Head of caudate nucleus (tissue), 42 donors: ENCODE results near the gene ATP8B3.

Experiments
- DNase-seq, 42 donors: peaks; one replicate each; pipeline versions ENCODE4 v3.0.0 to v3.0.0-alpha.2; 2020 to 2021; ENCODE audit warnings: mixed read lengths in 7 of 42
- intact Hi-C: fragments of 100-400 bp; cut with DNase I; formaldehyde crosslinking; loops from one replicate; pipeline ENCODE4 v1.15.0; 2022

Gene ATP8B3

DNA sequence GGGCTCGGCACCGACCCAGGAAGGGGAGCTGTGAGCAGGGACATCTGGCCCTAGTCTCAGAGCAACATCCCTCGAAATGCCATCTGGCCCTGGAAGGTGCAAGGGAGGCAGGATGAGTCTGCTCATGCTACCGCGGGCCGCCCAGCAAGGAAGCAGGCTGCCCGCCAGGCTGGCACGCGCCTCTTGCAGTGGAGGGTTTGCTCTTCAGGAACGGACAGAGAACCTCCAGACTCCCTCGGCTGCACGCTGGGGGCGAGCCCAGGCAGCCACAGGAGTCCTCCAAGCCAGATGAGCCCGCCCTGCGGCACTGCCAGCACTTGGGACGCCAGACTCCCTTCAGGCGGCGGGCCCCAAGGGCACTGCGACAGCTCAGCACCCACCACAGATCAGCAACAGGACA lies 10.1 kb upstream of the ATP8B3 start:
- intact Hi-C loops, result no loop called here
- no peak for DNase-seq

DNA sequence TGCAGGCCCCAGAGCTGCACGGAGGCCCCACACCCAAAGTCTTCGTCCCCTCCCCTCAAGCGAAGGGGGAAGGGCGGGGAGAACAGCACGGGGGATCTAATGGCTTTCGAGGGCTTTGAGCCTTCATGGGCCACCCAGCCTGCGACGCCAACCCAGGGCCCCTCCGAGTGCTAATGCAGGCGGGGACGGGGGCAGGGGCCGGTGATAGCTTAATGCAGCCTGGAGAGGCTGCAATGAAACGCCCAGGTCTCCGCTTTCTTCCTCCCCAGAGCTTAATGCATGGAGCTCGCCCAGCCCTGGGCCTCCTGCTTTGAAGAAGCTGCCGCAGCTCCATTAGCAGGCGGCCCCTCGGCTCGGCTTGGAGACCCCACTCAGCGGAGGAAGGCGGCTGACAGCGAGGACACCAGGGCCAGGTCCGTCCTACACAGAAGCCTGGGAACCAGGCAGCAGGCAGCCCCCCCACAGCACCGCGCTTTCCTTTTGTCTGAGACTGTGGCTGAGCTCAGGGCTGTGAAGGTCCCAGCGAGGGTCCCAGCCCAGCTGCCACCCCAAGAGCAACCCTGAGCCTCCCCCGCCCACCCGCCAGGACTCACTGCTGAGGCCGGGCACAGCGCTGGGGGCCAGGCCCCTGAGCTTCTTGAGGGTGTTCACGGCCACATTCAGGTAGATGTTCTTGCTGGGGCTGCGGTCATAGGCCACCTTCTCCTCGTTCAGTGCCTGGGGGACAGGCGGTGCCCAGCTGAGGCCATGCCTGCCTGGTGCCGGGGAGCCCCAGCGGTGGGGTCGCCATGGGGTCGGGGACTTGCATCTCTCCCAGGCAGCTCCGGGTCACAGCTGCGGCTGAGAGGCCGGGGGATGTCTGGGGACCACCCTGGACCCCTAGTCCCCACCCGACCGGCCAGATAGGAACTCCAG lies 7.5 kb upstream of the ATP8B3 start:
- intact Hi-C loops, result no loop called here

DNA sequence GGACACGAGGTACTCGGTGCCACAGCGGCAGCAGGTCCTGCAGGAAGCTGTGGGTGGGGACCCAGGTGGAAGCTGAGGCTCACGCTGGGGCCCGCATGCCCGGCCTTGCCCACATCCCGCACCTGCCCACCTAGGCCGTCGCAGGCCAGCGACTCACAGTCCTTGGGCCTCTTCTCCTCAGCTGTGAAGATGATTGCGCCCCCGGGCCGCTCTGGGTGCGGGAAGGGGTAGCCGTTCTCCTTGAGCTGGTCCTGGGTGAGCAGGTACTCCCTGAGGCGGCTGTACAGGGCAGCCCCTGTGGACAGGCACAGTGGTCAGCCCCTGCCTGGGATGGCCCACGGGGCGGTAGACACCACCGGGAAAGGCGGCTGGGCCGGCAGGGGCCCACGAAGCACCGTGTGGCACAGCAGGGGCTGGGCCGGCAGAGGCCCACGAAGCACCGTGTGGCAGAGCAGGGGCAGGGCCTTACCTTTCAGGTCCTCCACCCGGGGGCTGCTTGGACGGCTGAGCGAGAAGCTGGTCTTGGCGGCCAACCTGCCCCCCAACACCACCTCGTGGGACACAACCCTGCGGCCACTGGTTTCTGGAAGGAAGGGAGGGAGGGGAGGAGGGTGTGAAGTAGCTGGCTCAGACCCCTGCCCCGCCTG lies 6.6 kb upstream of the ATP8B3 start:
- intact Hi-C loops, result no loop called here
- no peak for DNase-seq

More for the DNA sequence above, 7.5 kb upstream of the ATP8B3 start:
- DNase-seq, result no peak

DNA sequence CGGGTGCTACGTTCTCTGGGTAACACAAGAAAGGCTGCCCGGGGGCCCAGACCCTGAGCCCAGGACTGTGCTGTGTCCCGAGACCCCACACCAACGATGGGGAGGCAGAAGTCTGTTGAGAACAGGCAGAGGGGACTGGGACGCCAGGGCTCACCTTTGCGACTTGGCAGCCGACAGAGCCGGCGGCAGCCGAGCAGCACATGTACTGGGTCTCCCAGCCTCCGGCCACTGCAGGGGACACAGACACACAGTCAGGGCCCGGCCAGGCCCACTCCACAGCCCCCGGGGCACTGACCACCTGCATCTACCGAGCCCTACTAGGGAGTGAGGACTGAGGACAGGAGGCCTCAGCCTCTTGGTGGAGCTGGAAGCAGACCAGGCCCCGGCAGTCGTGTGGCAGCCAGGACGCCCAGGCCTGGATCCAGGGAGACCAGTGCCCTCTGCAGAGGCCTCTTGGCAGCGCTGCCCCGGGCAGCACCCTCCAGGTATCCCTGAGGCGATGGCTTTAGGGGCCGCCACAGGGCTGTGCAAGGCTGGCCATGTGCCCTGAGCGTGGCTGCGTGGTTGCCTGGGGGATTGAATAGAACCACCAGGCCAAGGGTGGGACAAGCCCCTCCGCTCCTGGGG lies 5.6 kb upstream of the ATP8B3 start:
- DNase-seq, result no peak
- intact Hi-C loops, result no loop called here

DNA sequence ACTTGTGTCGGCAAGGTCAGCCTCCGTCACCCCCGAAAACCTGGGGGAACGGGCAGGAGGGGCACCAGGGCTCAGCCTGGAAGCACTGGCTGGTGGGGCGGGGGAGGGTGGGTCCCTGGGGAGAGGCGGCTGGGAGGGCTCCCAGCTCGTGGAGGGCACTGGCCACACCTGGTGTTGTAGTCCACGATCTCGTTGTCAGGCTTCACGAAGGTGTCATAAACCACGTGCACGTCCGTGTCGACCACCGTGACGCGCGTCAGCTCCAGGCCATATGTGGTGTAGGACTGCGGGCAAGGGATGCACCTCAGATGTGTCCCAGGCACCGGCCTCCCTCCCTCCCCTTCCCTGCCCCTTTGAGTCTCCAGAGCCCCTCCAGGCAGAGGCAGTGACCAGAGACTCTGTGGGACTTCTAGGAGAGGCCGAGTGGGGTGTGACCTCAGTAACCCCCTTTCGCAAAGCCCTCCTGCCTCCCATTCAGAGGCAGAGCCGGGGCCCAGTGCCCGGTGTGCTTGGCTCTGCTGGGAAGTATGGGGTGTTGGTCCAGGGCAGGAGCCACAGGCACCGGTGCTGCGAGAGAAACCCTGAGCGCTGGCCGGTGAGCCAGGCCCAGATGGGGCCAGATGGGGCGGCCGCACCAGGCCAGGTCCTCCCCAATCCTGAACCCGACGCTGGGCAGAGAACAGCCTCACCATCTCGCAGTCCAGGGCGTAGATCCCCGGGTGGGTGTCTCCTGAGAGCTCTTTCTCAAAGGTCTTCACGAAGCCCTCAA lies 4.6 kb upstream of the ATP8B3 start:
- DNase-seq, result no peak
- intact Hi-C loops, result no loop called here

DNA sequence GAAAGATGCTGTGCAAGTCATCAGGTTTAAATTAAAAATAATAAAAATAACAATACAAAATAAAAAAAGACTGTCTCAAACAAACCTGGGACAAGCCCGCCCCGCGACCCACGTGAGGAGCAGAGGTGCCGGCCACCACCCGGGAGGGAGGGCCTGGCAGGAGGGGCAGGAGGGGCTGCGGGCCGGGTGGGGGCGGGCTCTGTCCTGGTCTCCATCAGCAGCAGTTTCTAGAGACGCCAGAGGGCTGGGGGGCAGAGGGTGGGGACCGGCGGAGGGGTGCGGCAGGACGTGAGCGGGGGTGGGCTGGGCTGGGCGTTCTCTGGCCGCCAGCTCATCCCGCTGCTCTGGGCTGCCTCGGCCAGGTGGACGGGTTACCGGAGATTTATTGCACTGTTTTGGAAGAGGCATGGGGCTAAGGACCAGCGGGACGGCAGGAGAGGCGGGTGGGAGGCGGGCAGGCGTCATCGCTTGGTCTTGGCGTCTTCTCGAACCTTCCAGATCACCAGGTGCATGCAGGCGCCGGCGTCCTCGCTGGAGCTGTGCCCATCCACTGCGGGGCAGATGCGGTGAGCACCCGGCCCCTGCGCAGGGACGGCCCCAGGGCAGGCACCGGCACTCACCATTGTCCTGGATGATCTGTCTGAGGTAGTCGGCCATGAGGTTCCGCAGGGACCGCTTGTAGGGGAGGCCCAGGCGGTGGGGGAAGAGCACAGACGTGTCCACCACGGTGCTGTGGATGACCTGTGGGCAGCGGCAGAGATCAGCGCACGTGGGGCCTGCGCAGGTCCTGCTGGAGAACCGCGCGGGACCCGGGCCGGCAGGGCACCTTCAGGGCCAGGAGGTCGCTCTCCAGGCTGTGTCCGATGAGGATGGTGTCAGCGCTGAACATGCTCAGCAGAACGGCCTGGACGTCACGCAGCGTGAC lies 3.8 kb upstream of the ATP8B3 start:
- intact Hi-C loops, result no loop called here

DNA sequence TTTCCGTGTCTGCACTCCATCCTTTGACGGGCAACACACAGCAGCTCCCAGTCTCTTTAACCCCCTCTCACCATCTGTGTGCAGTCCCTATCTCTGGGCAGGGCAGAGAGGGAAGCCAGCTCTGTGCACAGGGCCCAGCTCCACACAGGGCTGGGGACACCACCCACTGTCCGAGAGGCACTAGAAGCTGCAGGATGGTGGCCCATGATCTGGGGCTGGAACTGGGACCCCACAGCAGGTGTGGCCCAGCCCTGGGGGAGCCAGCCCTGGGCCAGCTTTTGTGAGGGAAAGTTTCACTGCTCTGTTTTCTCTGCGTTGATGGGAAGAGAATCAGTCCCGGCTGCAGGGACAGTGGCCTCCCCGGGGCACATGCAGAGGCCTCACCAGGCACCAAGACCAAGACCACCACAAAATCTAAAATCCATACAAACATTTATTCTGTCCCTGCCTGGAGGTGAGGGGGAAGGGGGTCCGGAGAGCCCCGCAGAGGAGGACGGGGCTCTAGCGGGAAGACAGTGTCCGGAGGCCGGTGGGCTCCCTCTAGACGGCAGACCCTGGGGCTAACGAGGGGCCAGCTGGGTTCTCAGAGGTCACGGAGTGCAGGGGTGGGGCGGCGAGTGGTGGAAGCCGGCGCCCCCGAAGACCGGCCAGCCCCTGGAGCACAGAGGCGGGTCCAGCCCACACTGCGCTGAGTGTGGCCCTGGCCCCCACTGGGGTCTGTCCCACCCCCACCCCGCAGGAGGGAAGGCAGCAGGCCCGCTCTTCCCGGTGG lies 2.9 kb upstream of the ATP8B3 start:
- DNase-seq, result no peak
- intact Hi-C loops, result no loop called here

More for the DNA sequence above, 3.8 kb upstream of the ATP8B3 start:
- no peak for DNase-seq

DNA sequence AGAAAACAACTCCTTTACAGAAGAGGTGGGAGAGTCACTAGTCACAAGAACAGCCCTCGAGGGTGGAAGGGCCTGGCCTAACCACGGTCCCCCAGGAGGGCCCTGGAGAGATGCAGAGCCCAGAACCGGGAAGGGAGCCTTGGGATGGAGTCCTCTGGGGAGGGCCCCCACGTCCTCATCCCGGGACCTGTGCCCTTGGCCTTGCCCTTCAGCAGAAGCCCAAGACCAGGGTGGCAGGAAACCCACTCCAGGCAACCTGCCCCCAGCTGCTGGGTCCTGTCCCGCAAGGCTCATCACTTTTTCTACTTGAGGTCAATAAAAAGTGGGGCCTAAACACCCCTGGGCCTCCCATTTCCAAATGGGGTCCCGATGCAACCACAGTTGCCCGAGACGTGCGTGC lies 2.3 kb upstream of the ATP8B3 start:
- no peak for DNase-seq
- intact Hi-C loops, result no loop called here

DNA sequence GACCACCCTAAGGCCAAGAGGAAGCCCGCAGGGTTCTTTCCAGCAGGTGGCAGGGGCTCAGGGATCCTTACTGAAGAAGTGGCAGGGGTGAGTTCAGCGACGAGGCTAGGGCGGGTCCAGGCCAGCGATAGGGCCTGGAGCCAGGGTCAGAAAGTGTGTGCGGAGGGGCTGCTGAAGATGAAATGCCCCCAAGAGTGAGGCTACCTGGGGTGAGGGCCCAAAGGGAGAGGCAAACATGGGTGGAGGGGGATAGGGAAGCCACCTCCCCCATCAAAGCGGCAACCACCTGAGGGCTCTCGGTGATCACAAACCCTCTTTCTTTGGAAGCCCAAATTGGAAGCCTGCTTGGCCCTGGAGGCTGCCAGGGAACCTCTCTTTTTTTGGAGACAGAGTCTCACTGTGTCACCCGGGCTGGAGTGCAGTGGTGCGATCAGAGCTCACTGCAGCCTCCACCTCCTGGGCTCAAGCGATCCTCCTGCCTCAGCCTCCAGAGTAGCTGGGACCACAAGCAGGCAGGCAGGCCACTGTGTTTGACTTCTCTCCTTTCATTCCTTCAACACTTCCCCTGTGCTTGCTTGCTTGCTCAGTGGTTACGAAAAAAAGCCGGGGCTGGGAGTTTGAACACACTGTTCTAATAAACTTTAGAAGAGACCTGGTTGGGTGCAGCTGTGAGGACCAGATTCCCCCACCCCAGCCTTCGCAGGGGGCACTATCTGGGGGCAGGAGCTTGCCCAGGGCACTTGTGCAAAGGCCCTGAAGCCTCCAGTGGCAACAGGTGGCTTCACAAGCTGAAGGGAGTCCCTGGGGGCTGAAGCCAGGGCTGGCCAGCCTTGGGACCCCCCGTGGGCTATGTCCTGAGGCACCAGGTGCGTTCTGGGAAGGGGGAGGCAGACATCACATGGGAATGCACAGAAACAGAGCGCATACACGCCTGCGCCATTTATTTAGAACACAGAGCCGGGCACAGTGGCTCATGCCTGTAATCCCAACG lies 1.4 kb upstream of the ATP8B3 start:
- intact Hi-C loops, result no loop called here
- no peak for DNase-seq

DNA sequence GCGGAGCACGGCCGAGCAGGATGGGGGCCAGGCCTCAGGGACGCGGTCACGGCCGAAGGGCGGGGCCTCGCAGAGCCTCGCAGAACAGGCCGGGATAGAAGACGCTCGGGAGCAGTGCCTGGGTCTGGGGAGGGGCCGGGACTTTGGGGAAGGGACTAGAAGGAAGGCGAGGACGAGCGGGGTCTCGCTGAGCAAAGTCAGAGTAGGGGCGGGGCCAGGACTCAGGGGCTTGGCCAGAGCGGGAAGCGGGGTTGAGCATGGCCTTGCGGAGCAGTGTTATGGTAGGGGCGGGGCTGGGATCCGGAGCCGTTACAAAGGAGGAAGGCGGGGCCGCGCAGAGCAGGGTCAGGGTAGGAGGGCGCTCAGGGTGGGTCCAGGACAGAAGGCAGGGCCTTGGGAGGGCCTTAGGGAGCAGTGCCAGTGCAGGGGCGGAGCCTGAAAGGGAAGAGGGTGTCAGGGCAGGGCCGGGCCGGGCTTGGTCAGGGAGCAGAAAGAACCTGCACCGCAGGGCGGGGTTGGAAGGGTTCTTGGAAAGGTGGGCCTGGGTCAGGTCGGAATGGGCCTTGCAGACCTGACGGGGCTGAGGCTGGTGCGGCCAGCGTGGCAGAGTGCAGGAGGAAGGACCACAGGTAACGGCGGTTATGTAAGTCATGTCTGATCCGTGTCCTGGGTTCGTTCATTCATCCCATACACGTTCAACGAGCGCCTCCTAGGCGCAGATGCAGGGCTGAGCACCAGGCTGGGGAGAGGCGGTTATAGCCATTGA lies 533 bp upstream of the ATP8B3 start:
- intact Hi-C loops, result no loop called here
- peak; percentile 54 to 92 (median 80) for DNase-seq

DNA sequence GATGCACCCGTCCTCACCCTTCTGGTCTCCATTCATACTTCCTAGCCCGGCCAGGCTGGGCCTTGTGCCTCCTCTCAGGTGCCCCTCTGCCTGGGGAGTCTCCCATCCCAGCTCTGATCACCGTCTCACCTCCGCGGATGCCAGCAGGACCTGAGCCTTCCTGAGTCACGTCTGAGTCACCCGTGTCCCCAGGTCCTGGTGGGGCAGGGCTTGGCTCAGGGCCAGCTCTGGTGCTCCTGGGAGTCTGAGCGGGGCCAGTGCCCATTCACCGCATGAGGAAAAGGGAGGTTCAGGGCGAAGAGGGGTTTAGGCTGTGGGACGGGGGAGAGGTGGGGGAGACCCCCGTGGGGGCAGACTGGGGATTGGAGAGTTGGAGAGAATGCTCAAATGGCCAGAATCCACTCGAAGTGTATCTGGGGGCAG lies 593 bp downstream of the ATP8B3 start:
- intact Hi-C loops, result no loop called here
- peak in 7 of 42 donors; percentile 13 to 59 (median 32) for DNase-seq

DNA sequence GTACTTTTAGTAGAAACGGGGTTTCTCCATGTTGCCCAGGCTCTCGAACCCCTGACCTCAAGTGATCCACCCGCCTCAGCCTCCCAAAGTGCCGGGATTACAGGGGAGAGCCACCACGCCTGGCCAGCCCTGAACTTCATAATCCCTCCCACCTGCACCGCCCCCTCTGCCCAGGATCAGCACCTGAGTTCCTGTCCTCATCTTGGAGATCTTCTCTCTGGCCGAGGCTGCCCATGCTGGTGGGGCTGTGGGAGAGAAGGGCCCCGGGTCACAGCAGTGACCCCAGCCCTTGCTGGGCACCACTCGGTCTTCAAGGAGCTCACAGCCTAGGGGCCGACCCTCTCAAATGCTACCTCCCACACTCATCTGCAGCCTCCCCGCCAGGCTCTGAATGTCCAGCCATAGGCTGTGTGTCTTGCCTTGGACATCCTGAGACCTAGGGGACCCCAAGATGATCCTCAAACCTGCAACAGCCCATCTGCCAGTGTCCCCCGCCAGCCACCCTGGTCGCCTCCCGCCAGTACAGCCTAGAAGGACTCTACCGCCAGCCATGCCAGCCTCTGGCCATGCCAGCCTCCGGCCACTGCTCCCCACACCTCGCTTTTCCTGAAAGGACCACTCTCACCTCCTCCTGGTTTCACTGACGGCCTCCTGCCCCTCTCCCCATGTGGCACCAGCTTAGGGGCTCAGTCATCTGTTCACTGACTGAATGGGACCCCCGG lies 1.5 kb downstream of the ATP8B3 start:
- DNase-seq, result no peak
- intact Hi-C loops, result no loop called here

DNA sequence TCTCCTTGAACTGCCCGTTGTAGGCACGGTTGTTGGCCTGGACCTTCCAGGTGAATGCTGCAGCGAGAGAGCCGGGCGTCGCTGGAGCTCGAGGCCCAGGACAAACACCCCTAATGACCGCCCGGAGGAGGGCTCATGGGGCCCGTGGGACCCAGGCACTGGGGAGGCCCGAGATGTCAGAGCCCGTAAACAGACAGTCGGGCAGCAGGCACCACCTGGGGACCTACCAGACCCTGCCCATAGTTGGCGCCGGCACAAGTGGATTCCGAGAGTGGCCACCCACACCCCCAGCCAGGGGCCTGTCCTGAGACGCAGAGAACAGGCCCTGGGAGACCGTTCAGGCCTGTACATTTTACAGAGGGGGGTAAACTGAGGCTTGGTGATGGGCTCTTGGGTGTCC lies 2.4 kb downstream of the ATP8B3 start:
- intact Hi-C loops, result no loop called here

DNA sequence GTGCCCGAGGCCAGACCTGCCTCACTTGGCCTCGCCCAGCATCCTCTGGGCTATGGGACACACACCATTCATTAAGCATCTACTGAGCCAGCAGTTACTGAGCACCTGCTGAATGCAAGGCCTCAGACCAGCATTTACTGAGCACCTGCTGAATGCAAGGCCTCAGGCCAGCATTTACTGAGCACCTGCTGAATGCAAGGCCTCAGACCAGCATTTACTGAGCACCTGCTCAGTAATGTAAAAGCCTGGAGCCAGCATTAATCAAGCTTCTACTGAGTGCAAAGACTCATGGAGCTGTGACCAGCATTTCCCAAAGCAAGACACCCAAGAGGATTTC lies 3.7 kb downstream of the ATP8B3 start:
- intact Hi-C loops, result no loop called here
- no peak for DNase-seq

More for the DNA sequence above, 2.4 kb downstream of the ATP8B3 start:
- no peak for DNase-seq
